Smooth muscle cell (in vitro differentiated cells): ENCODE measurements around the gene MUC15. TPM values are rescaled to one million over a fixed set of nuclear protein-coding genes. Genes with fewer than 3 reads are reported as not detected.

ENCODE experiments used
- DNase-seq: peaks from one replicate; lab custom pipeline; 2025; ENCODE audit not compliant: unreplicated experiment; lab: John Stamatoyannopoulos, UW
- H2AFZ ChIP-seq: fragments of 200-600 bp; sonication (generic); 2 replicates; pipeline ENCODE4 v1.6.0; 2016; ENCODE audit warnings: antibody characterized with exemption, low read depth, mild to moderate bottlenecking
- H3F3A ChIP-seq: fragments of 200-600 bp; sonication (generic); 2 replicates; pipeline ENCODE4 v1.6.0; 2017; ENCODE audit warnings: antibody characterized with exemption, low read depth
- H3K27ac ChIP-seq: fragments of 200-600 bp; sonication (generic); 2 replicates; pipeline ENCODE4 v1.5.1; 2016; ENCODE audit warnings: low read depth, mild to moderate bottlenecking
- H3K27me3 ChIP-seq: fragments of 200-600 bp; sonication (generic); 2 replicates; pipeline ENCODE4 v1.6.1; 2016; ENCODE audit warnings: low read depth, mild to moderate bottlenecking
- H3K36me3 ChIP-seq: fragments of 200-600 bp; sonication (generic); 2 replicates; pipeline ENCODE4 v1.5.1; 2016; ENCODE audit warnings: low read depth
- H3K4me1 ChIP-seq: fragments of 200-600 bp; sonication (generic); 2 replicates; pipeline ENCODE4 v1.5.1; 2016; ENCODE audit warnings: low read depth
- H3K4me2 ChIP-seq: fragments of 200-600 bp; sonication (generic); 2 replicates; pipeline ENCODE4 v1.6.0; 2016; ENCODE audit warnings: mild to moderate bottlenecking
- H3K4me3 ChIP-seq: fragments of 200-600 bp; sonication (generic); 2 replicates; pipeline ENCODE4 v1.5.1; 2016; ENCODE audit warnings: mild to moderate bottlenecking
- H3K79me2 ChIP-seq: fragments of 200-600 bp; sonication (generic); 2 replicates; pipeline ENCODE4 v1.6.0; 2016; ENCODE audit warnings: low read depth, mild to moderate bottlenecking
- H3K9ac ChIP-seq: fragments of 200-600 bp; sonication (generic); 2 replicates; pipeline ENCODE4 v1.6.0; 2016; ENCODE audit warnings: low read depth
- H3K9me3 ChIP-seq: fragments of 200-600 bp; sonication (generic); replicated peaks from 2 replicates; pipeline ENCODE4 v1.5.1; 2016; ENCODE audit warnings: low read depth
- H4K20me1 ChIP-seq: fragments of 200-600 bp; sonication (generic); 2 replicates; pipeline ENCODE4 v1.6.0; 2016; ENCODE audit warnings: low read depth
- CTCF ChIP-seq: fragments of 200-600 bp; sonication (generic); IDR thresholded peaks from 2 replicates; pipeline ENCODE4 v1.5.1; 2017; ENCODE audit warnings: borderline replicate concordance, mild to moderate bottlenecking, antibody characterized with exemption; ENCODE audit not compliant: insufficient read depth, poor library complexity, severe bottlenecking
- WGBS: methylation state at CpG from one replicate; pipeline ENCODE4 v1.1.7; 2016; ENCODE audit warnings: low lambda C conversion rate; 5-methylcytosine and 5-hydroxymethylcytosine counted together
- polyA plus RNA-seq: library from polyadenylated mRNA; unstranded; fragments of >200 nt; fragmentation: Nextera tagmentation; extraction: Ambion mirVana; gene quantifications from 2 replicates; pipeline ENCODE4 v1.2.1, GENCODE V29; 2016
- total RNA-seq: library from RNA; depleted of rRNA; stranded (reverse); fragments of >200 nt; gene quantifications from 2 replicates; pipeline ENCODE4 v1.2.3, GENCODE V29; 2014

The MUC15 gene
- total and polyA plus RNA-seq, 2 experiments from 2014 or later, result 0.26 to 3.2 TPM

GRCh38 chr11:26572770-26573402 is 823 bp upstream of the MUC15 start:
- TF ChIP-seq CTCF, result no peak

GRCh38 chr11:26569646-26570045 is 2.4 kb downstream of the MUC15 start:
- Histone ChIP-seq H3K4me1 (no peaks in the 10 kb centered on the region), H3K27ac (no peak overlapping the region), H3K36me3 (no peaks in the 10 kb centered on the region), H3K9ac (no peak overlapping the region), H2AFZ (no peak overlapping the region), H3F3A (no peaks in the 10 kb centered on the region), H3K4me3 (no peak overlapping the region), H4K20me1 (no peaks in the 10 kb centered on the region), H3K27me3 (no peaks in the 10 kb centered on the region), H3K4me2 (no peak overlapping the region), H3K9me3 (no peaks in the 10 kb centered on the region), H3K79me2 (no peaks in the 10 kb centered on the region)
- DNase-seq, result no peak
- 87% methylated on average over 2 of the region's 2 CpGs for WGBS
- TF ChIP-seq CTCF, result no peak

More at GRCh38 chr11:26572770-26573402, 823 bp upstream of the MUC15 start:
- no peak for DNase-seq
- Histone ChIP-seq H3K27me3 (no peaks in the 10 kb centered on the region), H3K9me3 (no peaks in the 10 kb centered on the region), H3K4me3 (no peak overlapping the region), H2AFZ (no peak overlapping the region), H3K9ac (no peak overlapping the region), H3K79me2 (no peaks in the 10 kb centered on the region), H3K36me3 (no peaks in the 10 kb centered on the region), H3K4me2 (no peak overlapping the region), H3F3A (no peaks in the 10 kb centered on the region), H4K20me1 (no peaks in the 10 kb centered on the region), H3K27ac (no peak overlapping the region), H3K4me1 (no peaks in the 10 kb centered on the region)
- 73% methylated on average over 11 of the region's 11 CpGs for WGBS

- Histone ChIP-seq H3F3A (no peaks in the 10 kb centered on the region), H3K4me1 (no peaks in the 10 kb centered on the region), H3K4me2 (no peak overlapping the region), H3K27ac (no peak overlapping the region), H3K9ac (no peak overlapping the region), H2AFZ (no peak overlapping the region), H3K27me3 (peaks cover 10% of the 10 kb centered on the region), H3K36me3 (no peaks in the 10 kb centered on the region), H4K20me1 (no peaks in the 10 kb centered on the region), H3K9me3 (no peaks in the 10 kb centered on the region), H3K79me2 (no peaks in the 10 kb centered on the region), H3K4me3 (no peak overlapping the region)
- WGBS, result 77% methylated on average over 4 of the region's 4 CpGs
- TF ChIP-seq CTCF, result no peak
- DNase-seq, result no peak
Observed at GRCh38 chr11:26558190-26558589, 13.9 kb downstream of the MUC15 start.

- no peak overlapping the region for H3K9ac ChIP-seq
- H3K9me3 ChIP-seq, result no peaks in the 10 kb centered on the region
- no peak overlapping the region for H3K4me3 ChIP-seq
- peaks cover 10% of the 10 kb centered on the region for H3K27me3 ChIP-seq
- H3K4me1 ChIP-seq, result no peaks in the 10 kb centered on the region
- H3K27ac ChIP-seq, result no peak overlapping the region
- DNase-seq, result no peak
- H3K79me2 ChIP-seq, result no peaks in the 10 kb centered on the region
- H4K20me1 ChIP-seq, result no peaks in the 10 kb centered on the region
- no peak overlapping the region for H2AFZ ChIP-seq
- no peak overlapping the region for H3K4me2 ChIP-seq
- 57% methylated on average over 3 of the region's 3 CpGs for WGBS
- H3K36me3 ChIP-seq, result no peaks in the 10 kb centered on the region
- no peak for TF ChIP-seq CTCF
- H3F3A ChIP-seq, result no peaks in the 10 kb centered on the region
Observed at GRCh38 chr11:26557666-26558065, 14.4 kb downstream of the MUC15 start.
